ENCODE results near the gene DCAF8.

Gene DCAF8

DNA sequence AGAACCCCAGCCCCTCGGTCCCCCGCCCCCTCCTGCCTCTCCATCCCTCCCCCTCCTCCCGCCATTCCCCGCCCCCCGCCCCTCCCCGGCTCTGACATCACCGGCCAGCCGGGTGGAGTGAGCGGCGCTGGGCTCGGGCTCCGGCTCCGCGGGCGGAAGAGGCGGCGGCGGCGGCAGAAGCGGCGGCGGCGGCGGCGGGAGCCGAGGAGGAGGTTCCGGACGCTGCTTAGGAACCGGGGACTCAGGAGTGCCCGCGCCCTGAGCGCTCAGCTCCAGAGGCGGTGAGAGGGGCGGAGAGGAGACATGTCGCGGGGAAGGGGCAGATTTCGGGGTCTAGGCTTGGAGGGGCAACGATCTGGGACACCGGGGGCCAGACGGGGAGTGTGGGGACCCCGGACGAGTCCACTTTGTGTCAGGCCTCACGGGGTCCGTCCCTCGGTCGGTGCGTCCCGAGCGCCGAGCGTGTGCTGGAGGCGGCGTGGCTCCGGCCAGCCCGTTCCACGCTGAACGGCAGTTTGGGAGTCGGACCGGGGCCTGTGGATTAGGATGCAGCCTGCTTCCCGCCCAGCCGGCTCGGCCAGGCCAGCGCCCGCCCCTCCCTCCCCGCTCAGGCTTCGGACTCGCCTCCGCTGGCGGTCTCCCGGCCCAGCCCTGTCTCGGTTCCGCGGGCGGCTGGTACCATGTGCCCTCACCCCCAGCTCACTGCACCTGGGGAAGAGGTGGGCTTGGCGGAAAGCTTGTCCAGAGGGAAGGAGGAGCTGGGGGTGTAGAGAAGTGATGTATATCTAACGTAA is 56.9 kb downstream of the DCAF8 start, which contains the start of gene PEA15:
TSS of gene PEA15 (plus strand) at position 143 of the 794 bp plus-strand sequence. CDS start 6,161 bp downstream, outside the sequence.
- DNase-seq (ENCODE audit: low read depth): peak; percentile 53

DNA sequence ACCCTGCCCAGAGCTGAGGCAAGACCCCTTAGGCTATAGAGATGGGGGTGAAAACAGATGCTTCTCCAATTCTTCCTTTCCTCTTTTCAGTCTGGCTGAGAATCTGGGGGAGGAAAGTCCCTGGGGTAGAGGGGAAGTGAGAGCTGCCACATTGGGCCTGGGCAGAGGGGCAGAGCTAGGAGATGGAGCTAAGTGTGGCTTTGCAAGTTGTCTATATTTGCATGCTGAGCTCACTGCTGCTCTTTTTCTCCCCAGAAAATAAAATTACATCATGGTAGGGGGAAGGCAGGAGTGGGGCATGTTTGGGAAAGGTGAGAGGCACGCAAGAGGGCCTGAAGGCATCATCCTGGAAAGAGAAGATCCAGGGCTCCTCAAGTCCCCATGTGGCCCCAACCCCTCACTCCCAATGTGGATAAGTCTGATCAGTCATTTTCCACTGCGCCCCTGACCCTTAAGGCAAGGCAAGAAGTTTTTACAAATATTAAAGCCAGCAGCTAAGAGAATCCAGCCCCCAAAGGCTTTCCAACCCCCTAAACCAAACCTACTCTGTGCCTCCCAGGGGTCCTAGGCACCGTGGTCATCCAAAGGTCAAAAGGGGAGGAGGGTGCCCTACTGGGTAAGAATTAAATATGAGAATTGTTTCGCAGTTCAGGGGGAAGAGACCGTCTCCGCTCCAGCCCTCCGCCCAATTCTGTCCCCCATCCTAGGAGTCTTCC is 57.7 kb downstream of the DCAF8 start:
- DNase-seq (ENCODE audit: low read depth): no peak

DNA sequence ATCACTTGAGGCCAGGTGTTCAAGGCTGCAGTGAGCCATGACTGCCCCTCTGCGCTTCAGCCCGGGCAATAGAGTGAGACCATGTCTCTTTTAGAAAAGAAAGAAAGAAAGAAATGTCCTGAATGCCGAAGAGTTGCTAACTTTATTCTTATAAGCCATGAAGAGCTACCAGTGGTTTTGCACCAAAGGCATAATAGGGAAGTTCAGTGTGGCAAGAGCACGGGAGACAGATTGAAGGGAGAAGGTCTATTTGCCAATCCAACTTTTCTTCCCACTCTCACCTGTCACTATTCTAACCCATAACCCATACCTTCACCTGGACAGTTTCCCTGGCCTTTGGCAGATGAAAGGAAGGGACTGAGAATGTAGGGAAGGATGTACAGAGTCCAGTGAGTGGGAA is 61.6 kb downstream of the DCAF8 start:
- DNase-seq (ENCODE audit: low read depth): no peak

DNA sequence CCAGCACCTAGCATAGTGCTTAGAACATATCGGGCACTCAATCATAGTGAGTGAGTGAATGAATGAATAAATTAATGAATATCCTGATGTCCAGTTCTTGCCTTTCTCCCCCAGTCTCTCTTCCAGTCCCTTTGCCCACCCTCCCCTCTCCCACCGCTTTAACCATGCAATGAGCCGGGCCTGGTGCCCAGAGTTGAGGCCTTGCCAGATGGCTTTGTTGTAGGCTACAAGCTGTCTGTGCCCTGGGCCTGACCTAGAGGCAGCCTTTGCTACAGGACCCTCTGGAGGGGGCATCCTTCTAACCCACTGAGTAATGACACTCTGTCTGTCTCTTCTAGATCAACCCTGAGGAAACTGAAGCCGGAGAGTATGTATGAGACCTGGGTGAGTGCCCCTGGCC is 65.1 kb downstream of the DCAF8 start:
- no peak for DNase-seq (ENCODE audit: low read depth)

DNA sequence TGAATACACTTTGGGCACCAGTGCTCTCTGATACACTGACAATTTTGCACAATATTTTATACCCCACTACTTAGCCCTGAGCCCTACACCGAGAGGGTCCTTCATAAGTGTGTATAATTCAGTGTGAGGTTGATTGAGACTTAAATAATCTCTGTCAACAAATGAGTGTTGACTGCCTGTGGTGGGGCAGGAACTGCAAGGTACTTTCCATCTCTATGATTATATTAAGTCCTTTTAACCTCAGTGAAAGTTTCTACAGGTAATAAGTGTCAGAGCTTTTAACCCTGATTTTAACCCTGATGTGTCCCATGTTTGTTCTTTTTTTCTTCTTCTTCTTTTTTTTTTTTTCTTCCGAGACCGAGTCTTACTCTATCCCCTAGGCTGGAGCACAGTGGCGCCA is 66.2 kb downstream of the DCAF8 start:
- no peak for DNase-seq (ENCODE audit: low read depth)

DNA sequence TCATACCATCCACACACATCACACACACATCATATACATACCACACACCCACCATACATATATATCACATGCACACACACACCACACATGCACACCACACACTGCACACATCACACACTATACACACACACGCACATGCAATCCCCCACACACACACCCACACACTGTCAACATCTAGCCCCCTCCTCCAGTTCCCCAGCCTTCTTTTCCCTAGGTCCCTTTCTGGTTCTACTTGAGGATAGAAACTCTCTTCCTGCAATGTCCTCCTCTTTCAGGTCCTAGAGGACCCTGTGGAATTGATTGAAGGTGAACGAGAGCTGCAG is 67.7 kb downstream of the DCAF8 start:
- DNase-seq (ENCODE audit: low read depth): no peak

DNA sequence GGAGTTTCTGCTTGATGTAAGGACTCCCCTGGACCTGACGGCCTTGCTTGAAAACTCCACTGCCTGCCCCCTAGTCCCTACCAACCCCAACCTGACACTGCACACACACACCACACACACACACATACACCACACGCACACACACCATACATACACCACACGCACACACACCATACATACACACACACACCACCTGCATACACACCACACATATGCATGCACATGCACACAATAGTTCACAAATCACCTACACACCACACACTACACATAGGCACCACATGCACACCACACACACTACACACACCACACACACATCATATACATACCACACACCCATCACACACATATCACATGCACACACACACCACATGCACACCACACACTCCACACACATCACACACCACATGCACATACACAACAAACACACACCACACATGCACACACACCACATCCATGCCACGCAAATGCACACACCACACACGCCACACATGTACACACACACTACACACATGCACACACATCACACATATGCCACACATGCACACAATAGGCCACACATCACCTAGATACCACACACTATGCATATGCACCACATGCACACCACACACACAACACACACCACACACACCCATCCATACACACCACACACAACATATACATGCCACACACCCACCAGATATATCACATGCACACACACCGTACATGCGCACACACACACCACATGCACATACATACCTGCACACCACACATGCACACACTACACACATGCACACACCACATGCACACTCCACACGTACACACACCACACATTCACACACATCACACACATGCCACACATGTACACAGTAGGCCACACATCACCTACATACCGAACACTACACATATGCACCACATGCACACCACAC is 68.3 kb downstream of the DCAF8 start:
- DNase-seq (ENCODE audit: low read depth): no peak

DNA sequence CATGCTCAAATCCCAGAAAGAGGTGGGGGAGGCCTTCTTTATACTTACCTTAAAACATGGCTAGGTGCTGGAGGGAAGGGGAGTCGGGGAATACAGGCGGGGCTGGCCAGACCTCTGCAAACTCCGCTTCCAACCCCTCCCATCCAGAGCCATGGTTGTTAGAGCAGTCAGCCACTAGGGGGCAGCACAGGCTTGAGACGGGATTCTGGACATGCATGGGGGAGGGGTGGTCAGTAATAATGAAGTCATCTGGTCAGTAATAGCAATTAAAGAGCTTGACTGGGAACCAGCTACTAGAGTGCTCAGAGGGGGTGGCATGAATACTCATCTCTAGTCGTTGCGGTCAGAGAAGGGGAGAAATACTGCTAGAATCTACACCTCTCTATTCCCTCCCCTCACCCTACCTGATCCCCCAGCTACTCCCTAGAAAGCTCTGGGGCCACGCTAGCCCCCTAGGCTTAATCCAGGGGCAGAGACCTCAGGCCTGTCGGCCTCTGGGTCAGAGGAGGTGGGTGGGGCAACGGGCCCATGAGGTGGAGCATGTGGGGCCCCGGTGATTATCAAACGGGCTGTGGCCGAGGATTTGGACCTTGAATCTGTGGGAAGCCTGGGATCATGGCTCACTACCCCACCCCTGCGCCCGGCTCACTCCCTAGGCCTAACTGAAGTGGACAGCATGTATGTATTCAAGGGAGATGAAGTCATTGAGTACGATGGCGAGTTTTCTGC is 69.1 kb downstream of the DCAF8 start:
- DNase-seq (ENCODE audit: low read depth): peak; percentile 76

DNA sequence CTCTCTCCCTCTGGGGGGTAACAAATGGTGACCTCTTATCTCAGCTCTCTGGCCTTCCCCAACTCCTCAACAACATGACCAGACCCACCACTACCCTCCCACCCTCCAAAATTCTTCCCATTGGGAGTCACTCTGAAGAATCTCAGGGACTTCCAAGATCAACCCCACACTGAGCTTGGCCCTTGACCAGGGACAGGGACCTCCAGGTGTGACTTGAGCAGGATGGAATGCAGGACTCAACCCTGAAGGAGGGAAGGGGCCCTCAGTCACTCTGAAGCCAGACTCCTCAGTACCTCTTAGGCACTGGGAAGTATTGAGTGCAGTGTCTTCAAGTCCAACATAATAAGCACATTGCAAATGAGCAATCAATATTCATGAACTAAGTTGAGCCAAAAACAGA is 70.1 kb downstream of the DCAF8 start:
- DNase-seq (ENCODE audit: low read depth): no peak

DNA sequence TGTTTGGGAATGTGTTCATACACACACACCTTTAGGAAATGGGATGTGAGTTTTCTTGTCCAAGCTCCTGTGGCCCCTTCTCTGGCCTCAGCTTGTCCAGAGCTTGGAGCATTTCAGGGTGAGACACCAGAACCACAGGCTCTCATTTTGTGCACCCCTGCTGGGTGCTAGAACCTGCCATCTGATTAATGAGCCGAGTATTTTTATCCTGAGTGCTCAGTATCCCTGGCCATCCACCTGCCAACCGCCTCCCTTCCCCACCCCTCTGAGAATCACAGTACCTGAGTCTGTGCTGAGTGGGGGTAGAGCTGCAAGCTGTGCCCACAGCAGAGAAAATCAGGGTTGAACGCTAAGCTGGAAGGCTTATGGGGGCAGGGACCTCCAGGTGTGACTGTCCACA is 70.6 kb downstream of the DCAF8 start:
- no peak for DNase-seq (ENCODE audit: low read depth)

DNA sequence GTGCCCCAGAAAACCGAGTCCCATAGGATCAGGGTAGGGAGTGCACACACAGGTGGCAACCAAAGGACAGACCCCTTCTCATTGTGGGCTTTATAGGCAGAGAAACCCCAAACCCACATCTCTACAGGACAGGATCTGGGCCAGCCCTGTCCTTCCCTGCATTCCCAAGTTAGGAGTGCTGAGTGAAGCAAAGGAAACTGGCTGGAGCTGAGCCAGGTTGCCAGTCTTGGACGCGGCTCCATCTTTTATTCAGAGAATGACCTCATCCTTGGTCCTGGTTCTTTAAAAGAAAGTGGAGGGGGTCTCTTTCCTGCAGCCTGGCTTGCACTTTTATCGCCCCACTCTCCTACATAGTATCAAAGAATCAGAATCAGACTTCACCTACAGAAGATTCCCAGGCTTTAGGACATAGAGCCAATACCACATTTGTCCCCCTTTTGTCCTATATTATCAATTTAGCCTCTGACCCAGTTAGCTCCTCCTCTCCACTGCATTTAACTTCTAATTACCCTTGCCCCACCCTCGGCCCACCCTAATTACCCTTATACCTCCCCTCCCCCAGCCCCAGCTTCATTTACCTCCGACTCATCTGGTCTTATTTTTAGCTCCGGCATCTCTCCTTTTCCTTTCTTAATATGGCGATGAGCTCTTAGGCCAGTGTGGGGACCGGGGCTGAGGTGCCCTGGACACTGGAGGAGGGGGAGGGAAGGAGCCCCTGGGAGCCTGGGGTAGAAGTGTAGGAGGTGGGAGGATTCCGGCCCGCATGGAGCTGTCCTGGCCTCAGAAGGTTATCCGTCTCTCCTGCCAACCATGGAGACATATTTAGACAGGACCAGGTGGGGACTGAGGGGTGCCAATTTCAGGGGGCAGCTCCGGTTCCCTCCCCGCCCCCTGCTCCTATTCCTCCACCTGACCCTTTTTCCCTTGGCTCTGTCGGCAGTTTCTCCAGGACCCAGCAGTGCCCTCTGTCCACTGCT is 72.4 kb downstream of the DCAF8 start, which contains the start of gene CASQ1:
TSS of gene CASQ1 (plus strand) at position 927 of the 977 bp plus-strand sequence. CDS start 177 bp downstream, outside the sequence.
- DNase-seq (ENCODE audit: low read depth): no peak

DNA sequence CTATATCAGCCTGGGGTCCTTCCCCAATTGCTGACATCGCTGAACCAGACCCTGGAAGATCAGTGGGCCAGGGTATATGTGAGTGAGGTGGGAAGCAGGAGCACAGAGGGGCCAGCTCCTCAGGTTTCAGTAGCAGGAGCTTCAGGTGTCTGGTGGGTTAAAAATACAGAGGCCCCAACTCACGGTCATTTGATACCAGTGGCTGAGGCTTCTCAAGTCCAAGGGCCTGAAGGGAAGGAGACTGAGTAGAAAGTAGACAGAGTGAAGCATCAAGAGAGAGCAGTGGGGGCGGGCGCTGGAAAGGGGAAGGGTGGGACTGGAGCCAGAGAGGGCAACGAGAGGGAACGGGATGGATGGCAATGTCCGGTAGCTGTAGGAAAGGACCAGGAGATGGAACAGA is 74.0 kb downstream of the DCAF8 start:
- no peak for DNase-seq (ENCODE audit: low read depth)

DNA sequence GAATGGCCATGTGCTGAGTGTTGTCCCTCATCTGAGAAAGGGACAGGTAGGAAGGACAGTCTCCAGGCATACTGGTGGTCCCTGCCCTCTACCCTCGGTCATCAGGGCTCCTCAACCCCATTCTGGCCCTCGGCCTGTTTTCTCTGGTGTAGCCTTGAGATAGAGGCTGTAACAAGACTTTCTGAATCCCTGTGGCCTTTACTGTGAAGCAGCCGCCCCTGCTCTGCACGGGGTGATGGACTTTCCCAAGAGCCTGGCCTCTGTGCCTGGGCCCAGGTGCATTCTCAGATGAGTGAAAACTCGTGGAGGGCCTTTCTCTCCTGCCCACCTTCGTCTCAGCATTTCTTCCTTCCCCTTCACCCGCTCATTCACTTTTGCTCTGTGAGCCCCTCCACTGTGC is 74.9 kb downstream of the DCAF8 start:
- no peak for DNase-seq (ENCODE audit: low read depth)

DNA sequence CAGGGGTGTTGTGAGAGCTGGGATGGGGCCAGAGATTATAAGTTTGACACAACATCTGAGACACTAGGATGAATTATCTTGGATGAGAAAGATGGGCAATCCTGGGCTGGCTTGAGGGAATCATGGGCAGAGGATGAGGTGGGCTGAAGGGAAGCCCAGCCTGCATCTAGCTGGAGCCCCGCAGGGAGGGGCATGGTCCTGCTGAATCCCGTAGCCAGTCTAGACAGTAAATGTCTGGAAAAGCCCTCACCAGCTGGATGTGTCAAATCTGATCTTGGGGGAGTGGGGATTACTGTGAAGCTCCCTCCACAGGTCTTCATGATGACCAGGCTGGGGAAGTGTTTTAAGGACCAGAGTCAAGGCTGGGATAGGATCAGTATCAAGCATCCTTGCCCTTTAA is 75.6 kb downstream of the DCAF8 start:
- DNase-seq (ENCODE audit: low read depth): no peak

DNA sequence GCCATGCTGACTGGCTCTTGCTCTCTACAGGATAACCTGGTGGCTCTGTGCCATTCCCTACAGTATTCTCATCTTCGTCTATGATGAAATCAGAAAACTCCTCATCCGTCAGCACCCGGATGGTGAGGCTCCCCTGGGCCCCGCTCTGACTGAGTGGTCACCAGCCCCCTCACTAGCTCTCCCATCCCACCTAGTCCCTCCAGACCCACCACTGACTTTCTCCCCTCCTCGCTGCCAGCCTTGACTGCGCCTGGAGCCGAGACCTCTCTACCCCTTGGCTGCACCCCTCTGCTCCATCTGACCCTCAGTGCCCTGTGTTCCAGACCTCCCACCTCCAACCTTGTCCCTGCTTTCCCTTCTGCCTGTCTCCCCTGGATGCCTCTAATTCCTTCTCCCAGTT is 76.1 kb downstream of the DCAF8 start:
- DNase-seq (ENCODE audit: low read depth): no peak

DNA sequence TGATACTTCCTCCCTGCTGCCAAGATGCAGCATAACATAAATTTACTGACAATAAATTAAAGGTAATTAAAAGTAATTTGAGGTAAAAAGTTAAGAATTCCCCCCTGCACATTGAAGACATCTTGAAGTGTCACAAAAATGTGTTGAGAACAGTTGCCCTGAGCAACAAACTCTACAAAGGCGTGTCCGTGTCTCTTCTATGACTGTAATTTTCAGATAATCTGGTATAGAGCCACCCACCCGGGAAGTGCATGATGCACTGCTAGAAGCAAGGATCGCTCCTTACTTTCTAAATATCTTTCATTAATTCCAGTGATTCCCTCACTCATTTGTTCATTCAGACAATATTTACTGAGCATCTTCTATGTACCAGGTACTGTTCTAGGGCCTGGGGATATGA is 83.0 kb downstream of the DCAF8 start:
- no peak for DNase-seq (ENCODE audit: low read depth)

DNA sequence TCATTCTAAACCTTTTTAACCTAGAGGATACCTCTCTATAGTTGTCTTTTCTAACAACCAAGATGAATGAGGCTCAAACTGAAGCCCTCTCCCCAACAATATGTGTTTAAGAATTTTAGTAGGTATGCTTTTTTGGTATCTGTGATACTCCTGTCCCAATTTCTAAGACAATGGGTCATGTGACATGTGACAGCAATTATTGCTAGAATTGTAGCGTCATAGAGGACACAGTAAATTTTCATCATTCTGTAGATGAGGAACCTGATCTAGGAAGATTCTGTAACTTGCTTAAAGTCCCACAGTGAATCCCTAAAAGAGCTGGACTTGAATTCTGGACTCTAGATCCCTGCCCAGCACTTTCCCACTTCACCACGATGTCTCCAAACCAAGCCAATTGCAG is 83.6 kb downstream of the DCAF8 start:
- DNase-seq (ENCODE audit: low read depth): no peak

DNA sequence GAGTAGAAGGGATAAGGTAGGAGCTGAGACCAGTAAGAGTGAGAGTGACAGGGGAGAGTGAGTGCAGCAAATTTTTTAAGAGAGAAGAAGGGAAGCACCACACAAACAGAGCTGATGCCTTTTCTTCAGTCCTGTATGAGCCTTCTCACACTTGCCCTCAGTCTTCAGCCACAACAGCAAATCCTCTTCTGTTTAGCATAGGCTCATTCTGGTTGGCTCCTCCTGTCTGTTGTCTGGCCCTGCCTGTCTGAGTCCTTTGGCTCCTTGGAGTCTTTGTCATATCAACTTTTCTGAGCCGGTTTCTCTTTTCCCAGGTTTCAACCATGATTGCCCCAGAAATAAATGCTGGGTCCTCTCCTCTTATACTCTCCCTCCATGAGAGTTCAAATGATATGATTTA is 84.7 kb downstream of the DCAF8 start:
- no peak for DNase-seq (ENCODE audit: low read depth)

DNA sequence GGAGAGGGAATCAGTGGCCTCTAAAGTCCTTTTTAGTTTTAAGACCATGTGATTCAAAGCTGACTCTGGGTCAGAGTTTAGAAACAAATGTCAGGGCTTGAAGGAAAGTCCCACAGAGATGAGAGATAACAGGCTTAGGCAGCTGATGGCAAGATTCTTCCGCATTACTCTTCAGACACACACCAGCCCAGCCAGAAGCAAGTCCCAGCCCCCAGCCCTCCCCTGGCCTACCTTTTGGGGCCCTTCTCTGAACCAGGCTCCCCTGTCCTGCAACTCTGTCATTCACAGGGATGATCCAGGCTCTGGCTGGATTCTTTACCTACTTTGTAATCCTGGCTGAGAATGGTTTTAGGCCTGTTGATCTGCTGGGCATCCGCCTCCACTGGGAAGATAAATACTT is 85.1 kb downstream of the DCAF8 start:
- no peak for DNase-seq (ENCODE audit: low read depth)

DNA sequence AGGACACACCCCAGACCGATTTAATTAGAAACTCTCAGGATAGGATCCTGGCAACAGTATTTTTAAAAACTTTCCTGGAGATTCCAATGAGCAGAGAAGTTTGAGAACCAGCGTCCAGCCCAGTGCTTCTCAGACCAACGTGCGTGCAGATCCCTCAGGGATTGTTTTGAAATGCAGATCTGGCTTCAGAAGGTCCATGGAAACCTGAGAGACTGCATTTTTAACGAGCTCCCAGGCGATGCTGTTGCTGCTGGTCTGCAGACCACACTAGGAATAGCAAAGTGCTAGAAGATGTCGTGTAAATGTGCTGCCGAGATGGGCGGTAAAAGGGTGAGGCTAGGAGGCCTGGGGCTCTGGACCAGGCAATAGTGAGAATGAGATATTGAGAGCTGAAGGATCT is 90.4 kb downstream of the DCAF8 start:
- no peak for DNase-seq (ENCODE audit: low read depth)

DNA sequence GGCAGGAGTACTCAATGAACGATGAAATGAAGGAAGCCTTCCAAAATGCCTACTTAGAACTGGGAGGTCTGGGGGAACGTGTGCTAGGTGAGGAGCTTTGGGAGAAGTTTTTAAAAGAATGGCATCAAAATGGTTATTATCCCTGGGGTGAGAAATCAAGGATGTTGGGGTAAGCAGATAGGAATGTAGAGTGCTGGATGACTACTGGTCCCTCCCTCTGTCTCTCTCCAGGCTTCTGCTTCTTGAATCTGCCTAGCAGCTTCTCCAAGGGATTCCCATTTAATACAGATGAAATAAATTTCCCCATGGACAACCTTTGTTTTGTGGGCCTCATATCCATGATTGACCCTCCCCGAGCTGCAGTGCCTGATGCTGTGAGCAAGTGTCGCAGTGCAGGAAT is 91.0 kb downstream of the DCAF8 start:
- no peak for DNase-seq (ENCODE audit: low read depth)
